HG03520 (cell line): ENCODE data around the gene GLRA3.

Experiments used
- ATAC-seq: cut with Tn5 transposase; IDR thresholded peaks from one replicate; pipeline ENCODE4 v1.9.1; 2021; ENCODE audit warnings: mild to moderate bottlenecking, moderate library complexity; ENCODE audit not compliant: unreplicated experiment

GLRA3 gene

DNA sequence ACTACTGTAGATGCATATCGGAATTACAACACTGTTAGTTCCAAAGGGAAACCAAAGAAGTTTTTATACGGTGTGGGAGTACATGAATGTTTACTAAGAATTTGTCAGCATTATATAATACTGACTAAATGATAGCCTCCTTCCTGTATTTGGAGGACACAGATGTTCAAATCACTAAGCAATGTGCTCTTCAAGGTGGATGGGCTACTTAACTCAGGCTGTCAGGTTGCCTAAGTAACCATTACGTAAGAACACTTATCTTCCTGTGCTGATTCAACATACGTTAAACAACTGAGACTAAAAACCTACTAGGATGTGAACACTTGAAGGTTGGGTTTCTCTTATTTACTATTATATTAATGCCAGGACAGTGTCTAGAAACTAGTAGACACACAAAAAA, 224.8 kb downstream of the GLRA3 start:
- ATAC-seq: no peak

DNA sequence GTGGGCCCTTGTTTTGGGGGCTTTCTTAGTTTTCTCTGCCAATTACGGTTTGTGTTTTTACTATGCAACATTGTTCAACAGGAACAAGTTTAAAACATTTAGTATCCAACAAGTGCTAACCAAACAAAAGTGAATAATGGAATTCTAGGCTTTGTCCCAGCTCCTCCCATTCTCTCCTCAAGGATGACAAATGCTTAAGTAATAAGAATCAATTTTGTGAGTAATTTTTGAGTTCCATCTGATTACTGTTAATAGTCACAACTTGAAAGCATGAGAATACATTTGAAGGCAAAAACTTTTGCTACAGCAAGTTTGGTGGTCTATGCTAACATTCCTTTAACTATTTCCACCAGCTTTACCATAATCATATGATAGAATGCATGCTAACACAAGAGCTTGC, 228.7 kb downstream of the GLRA3 start:
- ATAC-seq: no peak

GRCh38 chr4:174598800-174599199, 230.2 kb downstream of the GLRA3 start:
- no peak for ATAC-seq

DNA sequence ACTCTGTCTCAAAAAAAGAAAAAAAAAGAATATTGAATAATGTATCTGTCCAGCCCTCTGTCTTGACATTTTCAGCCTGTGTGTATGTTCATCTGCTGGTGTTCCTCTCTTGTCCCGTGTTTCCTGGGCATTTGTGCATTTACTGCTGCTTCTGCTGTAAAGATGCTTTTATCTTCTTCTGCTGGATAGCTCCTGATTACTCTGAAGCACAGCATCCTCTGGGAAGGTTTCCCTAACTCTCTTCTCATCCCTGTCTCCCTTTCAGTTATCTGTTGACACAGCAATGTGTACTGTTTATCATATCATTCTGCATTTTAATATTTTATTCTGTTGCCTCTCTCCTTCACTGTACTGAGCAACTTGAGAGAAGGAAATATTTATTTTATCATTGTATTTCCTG, 232.5 kb downstream of the GLRA3 start:
- no peak for ATAC-seq

- ATAC-seq: no peak
Measured at GRCh38 chr4:174595141-174595929, 233.7 kb downstream of the GLRA3 start.

- no peak for ATAC-seq
Measured at GRCh38 chr4:174593701-174594100, 235.3 kb downstream of the GLRA3 start.

- no peak for ATAC-seq
Measured at GRCh38 chr4:174592985-174593335, 236.1 kb downstream of the GLRA3 start.

GRCh38 chr4:174592256-174592984, 236.6 kb downstream of the GLRA3 start:
- no peak for ATAC-seq

DNA sequence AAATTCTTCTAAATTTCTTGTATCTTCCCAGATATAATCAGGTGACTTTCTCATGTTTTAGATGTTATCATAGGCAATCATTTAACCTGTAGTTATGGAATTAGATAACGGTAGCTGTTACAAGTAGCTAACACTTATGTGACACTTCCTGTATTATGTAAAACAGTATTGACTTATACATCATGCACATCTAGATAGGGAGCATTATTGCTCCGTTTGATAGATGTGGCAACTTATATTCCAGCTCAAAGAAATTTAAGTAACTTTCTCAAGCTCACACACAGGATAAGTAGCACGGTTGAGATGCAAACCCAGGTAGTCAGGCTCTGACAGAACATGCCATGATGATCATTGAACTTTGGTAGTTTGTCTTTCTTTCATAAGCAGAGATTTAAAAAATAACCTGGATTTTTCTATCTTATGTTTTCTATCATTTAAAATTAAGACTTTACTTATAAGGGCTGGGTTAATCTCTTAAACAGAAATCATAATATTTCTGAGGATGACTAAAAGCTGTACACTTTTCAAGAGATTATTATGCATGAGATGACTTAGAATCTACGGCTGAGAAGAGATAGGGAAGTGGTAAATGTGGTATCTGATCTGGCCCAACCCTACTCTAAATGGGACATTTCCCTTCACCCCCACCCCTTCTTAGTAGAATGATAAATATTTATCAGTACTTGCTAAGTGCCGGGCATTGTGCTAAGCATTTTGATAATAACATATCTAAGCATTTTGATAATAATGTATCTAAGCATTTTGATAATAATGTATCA, 237.6 kb downstream of the GLRA3 start:
- peak; percentile 87 for ATAC-seq

GRCh38 chr4:174590336-174590735, 238.7 kb downstream of the GLRA3 start:
- no peak for ATAC-seq
